ENCODE results near the gene TXNL1. TPM values are rescaled to one million over a fixed set of nuclear protein-coding genes. Genes with fewer than 3 reads are reported as not detected.

Gene TXNL1
- total and polyA plus RNA-seq, 2 of the 13 experiments (the other 11 are each of a cell fraction or from before 2014, with no cell fraction given): 41.9 to 73.1 TPM

- Histone ChIP-seq H3K4me1 (ENCODE audit: insufficient read depth, low read length) (no peaks in the 10 kb centered on the region), H3K9ac (ENCODE audit: insufficient read depth, low read depth, low read length) (no peak overlapping the region), H3K27ac (ENCODE audit: extremely low read length, insufficient read depth, low read length) (no peak overlapping the region), H3K79me2 (ENCODE audit: insufficient read depth, low read length) (no peaks in the 10 kb centered on the region), H3K27me3 (ENCODE audit: control insufficient read depth in 1 of 2, insufficient read depth in 2 of 2, low read length in 2 of 2) (no peaks in the 10 kb centered on the region), H4K20me1 (ENCODE audit: insufficient read depth, low read length) (no peaks in the 10 kb centered on the region), H2AFZ (ENCODE audit: low read length) (no peak overlapping the region), H3K9me3 (ENCODE audit: low read length) (no peaks in the 10 kb centered on the region), H3K36me3 (replicated peaks in 1 of 2; ENCODE audit: control insufficient read depth in 1 of 2, insufficient read depth in 2 of 2, low read length in 2 of 2) (no peaks in the 10 kb centered on the region), H3K4me3 (replicated peaks in 1 of 3; ENCODE audit: insufficient read depth in 1 of 3, low read depth in 2 of 3, low read length in 3 of 3) (no peak overlapping the region), H3K4me2 (ENCODE audit: low read depth, low read length) (no peak overlapping the region)
- no peak for ATAC-seq
- WGBS (ENCODE audit: low lambda C conversion rate): 2% methylated on average over 14 of the region's 14 CpGs
- no peak for FAIRE-seq
- DNase-seq (ENCODE audit: low spot score): no peak
- in situ Hi-C loops (cut with HindIII; ENCODE audit: extremely low pct_ligation_motif_present, low pct_unique_long_range_greater_than_20kb): loop anchor here (5.0 to 10.0 kb wide), 2 partner anchors 1160 to 1342 kb away; no protein-coding TSS in a partner anchor
- ChIA-PET POLR2A (no interaction called here), CTCF (ENCODE audit: low intra/inter-chr PET ratio, low total read pairs) (interaction anchor here (2.0 to 2.6 kb wide), 2 partner anchors 1162 to 1342 kb away, joined by 14 to 32 read pairs; no protein-coding TSS in a partner anchor)
- BruUV-seq (replicated peaks): no TSS peak
- TF ChIP-seq ADNP (CRISPR knock-in tag; IDR thresholded peaks at IDR 0.05) (no peak), GZF1 (CRISPR knock-in tag; IDR thresholded peaks at IDR 0.05) (no peak), FOXM1 (CRISPR knock-in tag; IDR thresholded peaks at IDR 0.05) (no peak), ZNF619 (CRISPR knock-in tag; IDR thresholded peaks at IDR 0.05) (no peak), CAMTA2 (CRISPR knock-in tag; IDR thresholded peaks at IDR 0.05; ENCODE audit: borderline replicate concordance) (no peak), ZNF761 (CRISPR knock-in tag; conservative IDR thresholded peaks at IDR 0.05) (no peak), ZNF703 (CRISPR knock-in tag; IDR thresholded peaks at IDR 0.05; ENCODE audit: borderline replicate concordance) (no peak), MYC (CRISPR knock-in tag; IDR thresholded peaks at IDR 0.05; ENCODE audit: borderline replicate concordance) (no peak), ZBTB3 (CRISPR knock-in tag; IDR thresholded peaks at IDR 0.05; ENCODE audit: borderline replicate concordance, low read depth) (no peak), SATB2 (CRISPR knock-in tag; IDR thresholded peaks at IDR 0.05) (no peak), RELA (CRISPR knock-in tag; IDR thresholded peaks at IDR 0.05) (no peak), SAP130 (CRISPR knock-in tag; IDR thresholded peaks at IDR 0.05; ENCODE audit: low read depth) (no peak), KDM2A (CRISPR knock-in tag; IDR thresholded peaks at IDR 0.05; ENCODE audit: borderline replicate concordance, low read depth) (no peak), ZNF766 (CRISPR knock-in tag; IDR thresholded peaks at IDR 0.05; ENCODE audit: borderline replicate concordance) (no peak), ZNF841 (CRISPR knock-in tag; IDR thresholded peaks at IDR 0.05; ENCODE audit: borderline replicate concordance) (no peak), NCOA1 (CRISPR knock-in tag; IDR thresholded peaks at IDR 0.05) (no peak), CHD2 (IDR thresholded peaks at IDR 0.05; ENCODE audit: low read depth, low read length) (no peak), ZMYM4 (CRISPR knock-in tag; IDR thresholded peaks at IDR 0.05) (no peak)
- TF ChIP-seq, protein P1, sequence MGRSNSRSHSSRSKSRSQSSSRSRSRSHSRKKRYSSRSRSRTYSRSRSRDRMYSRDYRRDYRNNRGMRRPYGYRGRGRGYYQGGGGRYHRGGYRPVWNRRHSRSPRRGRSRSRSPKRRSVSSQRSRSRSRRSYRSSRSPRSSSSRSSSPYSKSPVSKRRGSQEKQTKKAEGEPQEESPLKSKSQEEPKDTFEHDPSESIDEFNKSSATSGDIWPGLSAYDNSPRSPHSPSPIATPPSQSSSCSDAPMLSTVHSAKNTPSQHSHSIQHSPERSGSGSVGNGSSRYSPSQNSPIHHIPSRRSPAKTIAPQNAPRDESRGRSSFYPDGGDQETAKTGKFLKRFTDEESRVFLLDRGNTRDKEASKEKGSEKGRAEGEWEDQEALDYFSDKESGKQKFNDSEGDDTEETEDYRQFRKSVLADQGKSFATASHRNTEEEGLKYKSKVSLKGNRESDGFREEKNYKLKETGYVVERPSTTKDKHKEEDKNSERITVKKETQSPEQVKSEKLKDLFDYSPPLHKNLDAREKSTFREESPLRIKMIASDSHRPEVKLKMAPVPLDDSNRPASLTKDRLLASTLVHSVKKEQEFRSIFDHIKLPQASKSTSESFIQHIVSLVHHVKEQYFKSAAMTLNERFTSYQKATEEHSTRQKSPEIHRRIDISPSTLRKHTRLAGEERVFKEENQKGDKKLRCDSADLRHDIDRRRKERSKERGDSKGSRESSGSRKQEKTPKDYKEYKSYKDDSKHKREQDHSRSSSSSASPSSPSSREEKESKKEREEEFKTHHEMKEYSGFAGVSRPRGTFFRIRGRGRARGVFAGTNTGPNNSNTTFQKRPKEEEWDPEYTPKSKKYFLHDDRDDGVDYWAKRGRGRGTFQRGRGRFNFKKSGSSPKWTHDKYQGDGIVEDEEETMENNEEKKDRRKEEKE (IDR thresholded peaks at IDR 0.05): no peak
- TF ChIP-seq, protein P2, sequence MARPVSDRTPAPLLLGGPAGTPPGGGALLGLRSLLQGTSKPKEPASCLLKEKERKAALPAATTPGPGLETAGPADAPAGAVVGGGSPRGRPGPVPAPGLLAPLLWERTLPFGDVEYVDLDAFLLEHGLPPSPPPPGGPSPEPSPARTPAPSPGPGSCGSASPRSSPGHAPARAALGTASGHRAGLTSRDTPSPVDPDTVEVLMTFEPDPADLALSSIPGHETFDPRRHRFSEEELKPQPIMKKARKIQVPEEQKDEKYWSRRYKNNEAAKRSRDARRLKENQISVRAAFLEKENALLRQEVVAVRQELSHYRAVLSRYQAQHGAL (CRISPR knock-in tag; IDR thresholded peaks at IDR 0.05; ENCODE audit: not compliant biosample characterization): no peak
- intact Hi-C loops (cut with micrococcal nuclease; ENCODE audit: unreplicated experiment): loop anchor here (1.0 kb wide), 2 partner anchors 1162 to 1343 kb away; no protein-coding TSS in a partner anchor
These were observed 61.4 kb downstream of the TXNL1 start for GRCh38 chr18:56576826-56577573.

Data from HepG2 (cell line).